Trophoblast cell (in vitro differentiated cells and primary cell): ENCODE data around the gene ZNF618.
A peak's percentile ranks its signal among the peaks of the same experiment; 100 is the strongest.

Experiments
- DNase-seq, 2 donors: peaks; one replicate each; pipeline ENCODE4 v3.0.0-alpha.2; 2016
- H2AFZ ChIP-seq: 2 replicates; pipeline ENCODE4 v1.6.1; 2013; ENCODE audit warnings: low read length, moderate library complexity, mild to moderate bottlenecking; ENCODE audit not compliant: insufficient read depth, poor library complexity
- H2AK5ac ChIP-seq: 2 replicates; pipeline ENCODE4 v1.6.1; 2013; ENCODE audit warnings: mild to moderate bottlenecking, low read length
- H2BK120ac ChIP-seq: 2 replicates; pipeline ENCODE4 v1.6.1; 2013; ENCODE audit warnings: low read length, mild to moderate bottlenecking, moderate library complexity; ENCODE audit not compliant: insufficient read depth, poor library complexity
- H2BK12ac ChIP-seq: 2 replicates; pipeline ENCODE4 v1.6.1; 2013; ENCODE audit warnings: mild to moderate bottlenecking, low read length, moderate library complexity
- H2BK5ac ChIP-seq: 2 replicates; pipeline ENCODE4 v1.6.1; 2013; ENCODE audit warnings: low read length, low read depth, moderate library complexity, mild to moderate bottlenecking; ENCODE audit not compliant: poor library complexity
- H3K14ac ChIP-seq: 2 replicates; pipeline ENCODE4 v1.6.1; 2013; ENCODE audit warnings: mild to moderate bottlenecking, low read length
- H3K18ac ChIP-seq: 2 replicates; pipeline ENCODE4 v1.6.1; 2013; ENCODE audit warnings: mild to moderate bottlenecking, low read length
- H3K23ac ChIP-seq: 2 replicates; pipeline ENCODE4 v1.6.1; 2013; ENCODE audit warnings: low read length
- H3K27ac ChIP-seq: 2 replicates; pipeline ENCODE4 v1.5.1; 2013; ENCODE audit warnings: low read depth, mild to moderate bottlenecking, inconsistent platforms, low read length, moderate library complexity
- H3K27me3 ChIP-seq: 2 replicates; pipeline ENCODE4 v1.6.1; 2013; ENCODE audit warnings: inconsistent platforms, mild to moderate bottlenecking, low read length, moderate library complexity; ENCODE audit not compliant: insufficient read depth
- H3K36me3 ChIP-seq, 2 experiments: 1 replicate in 1 of 2; 2 replicates in 1 of 2; pipeline ENCODE4 v1.6.1; 2013; ENCODE audit warnings: low read length in 2 of 2, mild to moderate bottlenecking in 2 of 2, moderate library complexity in 1 of 2; ENCODE audit not compliant: insufficient read depth in 2 of 2, control insufficient read depth in 1 of 2
- H3K4ac ChIP-seq: 2 replicates; pipeline ENCODE4 v1.6.1; 2013; ENCODE audit warnings: low read depth, mild to moderate bottlenecking, low read length, moderate library complexity
- H3K4me1 ChIP-seq, 2 experiments: 1 replicate in 1 of 2; 2 replicates in 1 of 2; pipeline ENCODE4 v1.6.1; 2013; ENCODE audit warnings: low read length in 2 of 2, mild to moderate bottlenecking in 2 of 2, moderate library complexity in 1 of 2; ENCODE audit not compliant: insufficient read depth in 2 of 2, control insufficient read depth in 1 of 2
- H3K4me2 ChIP-seq: 2 replicates; pipeline ENCODE4 v1.6.1; 2013; ENCODE audit warnings: inconsistent platforms, mild to moderate bottlenecking, low read length, moderate library complexity
- H3K4me3 ChIP-seq: 2 replicates; pipeline ENCODE4 v1.5.1; 2013; ENCODE audit warnings: mild to moderate bottlenecking, low read depth, low read length, inconsistent platforms
- H3K79me1 ChIP-seq: one replicate; pipeline ENCODE4 v1.6.1; 2013; ENCODE audit warnings: low read length
- H3K79me2 ChIP-seq: 2 replicates; pipeline ENCODE4 v1.6.1; 2013; ENCODE audit warnings: low read length, mild to moderate bottlenecking; ENCODE audit not compliant: control insufficient read depth, insufficient read depth, poor library complexity
- H3K9ac ChIP-seq: 2 replicates; pipeline ENCODE4 v1.6.1; 2013; ENCODE audit warnings: mild to moderate bottlenecking, low read length
- H3K9me3 ChIP-seq: 2 replicates; pipeline ENCODE4 v1.6.1; 2013; ENCODE audit warnings: low read depth, mild to moderate bottlenecking, control low read depth, inconsistent platforms, low read length; ENCODE audit not compliant: insufficient read depth
- H4K12ac ChIP-seq: 2 replicates; pipeline ENCODE4 v1.6.1; 2013; ENCODE audit warnings: low read depth, mild to moderate bottlenecking, low read length, moderate library complexity
- H4K8ac ChIP-seq: 2 replicates; pipeline ENCODE4 v1.6.1; 2013; ENCODE audit warnings: low read depth, mild to moderate bottlenecking, low read length, moderate library complexity
- H4K91ac ChIP-seq: one replicate; pipeline ENCODE4 v1.6.1; 2013; ENCODE audit warnings: low read depth, mild to moderate bottlenecking, low read length, moderate library complexity
- WGBS: extraction: QIAGEN DNeasy Blood & Tissue Kit; methylation state at CpG from one replicate; pipeline ENCODE4 v1.1.7; 2013; ENCODE audit warnings: missing lambda C conversion rate; ENCODE audit not compliant: insufficient read length, insufficient coverage; ENCODE audit errors: extremely low coverage; 5-methylcytosine and 5-hydroxymethylcytosine counted together

The ZNF618 gene

DNA sequence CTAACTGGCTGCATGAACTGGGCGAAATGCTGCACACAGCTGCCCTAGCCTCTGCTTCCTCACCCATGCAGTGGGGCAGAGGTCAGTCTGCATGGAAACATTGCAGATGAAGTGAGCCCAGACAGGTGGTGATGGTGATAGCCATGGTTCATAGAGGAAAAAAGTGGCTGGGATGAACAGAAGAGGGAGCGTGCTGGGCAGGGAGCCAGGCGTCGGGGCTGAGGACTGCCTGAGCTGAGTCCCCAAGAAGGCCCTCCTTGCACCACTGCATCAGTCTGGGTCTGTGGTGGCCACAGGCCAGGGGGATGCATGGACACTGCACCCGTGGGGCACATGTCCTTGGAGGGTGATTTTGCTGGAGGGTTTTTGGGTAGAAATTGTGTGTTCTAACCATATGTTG, 121.5 kb downstream of the ZNF618 start:
- Histone ChIP-seq H3K4me2 (no peak overlapping the region), H3K9me3 (no peaks in the 10 kb centered on the region), H3K79me1 (no peaks in the 10 kb centered on the region), H2AFZ (no peak overlapping the region), H4K12ac (no peak overlapping the region), H3K23ac (no peak overlapping the region), H3K27ac (no peak overlapping the region), H3K4me3 (no peak overlapping the region), H2AK5ac (no peak overlapping the region), H2BK5ac (no peak overlapping the region), H3K4me1 (no peaks in the 10 kb centered on the region), H3K27me3 (no peaks in the 10 kb centered on the region), H3K9ac (no peak overlapping the region), H2BK12ac (no peak overlapping the region), H4K8ac (no peak overlapping the region), H3K4ac (no peak overlapping the region), H3K79me2 (no peaks in the 10 kb centered on the region), H4K91ac (no peak overlapping the region), H3K18ac (no peak overlapping the region), H3K14ac (no peak overlapping the region), H3K36me3 (peaks cover 0 to 7% of the 10 kb centered on the region in 2 experiments), H2BK120ac (no peak overlapping the region)
- no CpG with 5 or more reads among the region's 5 CpGs for WGBS
- DNase-seq, result no peak

DNA sequence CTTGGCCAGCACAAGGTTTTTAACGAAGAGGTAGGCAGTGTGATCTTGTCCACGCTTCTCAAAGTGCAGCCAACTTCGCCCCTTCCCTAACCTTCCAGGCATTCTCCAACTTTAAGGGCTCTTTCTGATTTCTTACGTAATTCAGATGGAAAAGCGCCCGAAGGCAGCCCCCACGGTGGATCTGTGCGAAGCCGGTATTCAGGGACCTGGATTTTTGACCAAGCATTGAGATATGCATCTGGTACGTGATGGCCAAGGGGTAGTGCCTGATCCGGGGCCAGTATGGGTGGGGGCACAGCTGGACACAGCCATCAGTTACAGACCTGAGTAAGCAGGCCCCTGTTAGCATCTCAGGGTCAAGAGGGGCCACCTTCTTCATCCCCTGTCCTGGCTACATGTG, 122.0 kb downstream of the ZNF618 start:
- Histone ChIP-seq H3K18ac (no peak overlapping the region), H3K36me3 (peaks cover 0 to 7% of the 10 kb centered on the region in 2 experiments), H3K4me2 (no peak overlapping the region), H3K23ac (no peak overlapping the region), H2AFZ (no peak overlapping the region), H3K14ac (no peak overlapping the region), H3K9me3 (no peaks in the 10 kb centered on the region), H2BK120ac (no peak overlapping the region), H3K27me3 (no peaks in the 10 kb centered on the region), H3K27ac (no peak overlapping the region), H3K4me1 (no peaks in the 10 kb centered on the region), H3K79me2 (no peaks in the 10 kb centered on the region), H4K12ac (no peak overlapping the region), H3K4me3 (no peak overlapping the region), H4K91ac (no peak overlapping the region), H4K8ac (no peak overlapping the region), H3K79me1 (no peaks in the 10 kb centered on the region), H3K4ac (no peak overlapping the region), H3K9ac (no peak overlapping the region), H2BK5ac (no peak overlapping the region), H2BK12ac (no peak overlapping the region), H2AK5ac (no peak overlapping the region)
- WGBS, result no CpG with 5 or more reads among the region's 11 CpGs
- DNase-seq, result no peak

DNA sequence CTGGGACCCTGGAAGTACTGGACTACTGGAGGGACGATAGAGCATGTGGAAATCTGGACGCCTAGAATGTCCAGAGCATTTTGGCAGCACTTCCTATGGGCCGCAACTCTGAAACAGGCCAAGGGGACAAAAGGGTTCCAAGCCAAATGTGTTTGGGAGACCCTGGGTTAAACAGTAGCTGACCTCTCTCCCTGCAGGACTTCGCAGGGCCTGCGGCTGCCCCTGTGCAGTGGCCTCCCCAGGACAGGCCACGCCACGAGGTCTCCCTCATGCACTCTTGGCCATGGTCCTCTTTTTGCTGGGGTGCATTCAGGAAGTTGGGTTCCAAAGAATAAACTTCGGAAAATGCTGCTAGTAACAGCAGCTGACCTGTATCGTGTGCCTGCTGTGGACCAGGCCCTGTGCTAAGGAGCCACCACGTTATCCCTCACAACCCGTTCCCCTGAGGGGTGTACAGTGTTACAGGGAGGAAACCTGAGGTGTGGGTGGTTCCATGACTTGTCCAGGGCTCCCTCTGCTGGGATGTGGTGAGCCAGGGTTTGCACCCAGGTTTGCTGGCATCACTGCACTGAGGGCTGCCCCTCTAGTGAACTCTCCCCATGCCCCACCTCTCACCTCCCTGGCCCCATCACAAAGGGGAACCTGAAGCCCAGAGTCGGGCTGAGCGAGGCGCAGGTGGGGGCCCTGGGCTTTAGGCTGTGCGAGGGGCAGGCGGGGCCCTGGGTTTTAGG, 122.6 kb downstream of the ZNF618 start:
- no peak overlapping the region for H4K12ac ChIP-seq
- no peak overlapping the region for H2AK5ac ChIP-seq
- H3K4ac ChIP-seq, result no peak overlapping the region
- no CpG with 5 or more reads among the region's 16 CpGs for WGBS
- H4K91ac ChIP-seq, result no peak overlapping the region
- H3K23ac ChIP-seq, result no peak overlapping the region
- no peak overlapping the region for H3K9ac ChIP-seq
- no peak overlapping the region for H4K8ac ChIP-seq
- H3K27me3 ChIP-seq, result no peaks in the 10 kb centered on the region
- H2BK12ac ChIP-seq, result no peak overlapping the region
- H2BK120ac ChIP-seq, result no peak overlapping the region
- no peak overlapping the region for H3K14ac ChIP-seq
- no peak overlapping the region for H3K27ac ChIP-seq
- no peaks in the 10 kb centered on the region for H3K79me1 ChIP-seq
- H2BK5ac ChIP-seq, result no peak overlapping the region
- no peak overlapping the region for H3K4me3 ChIP-seq
- H3K36me3 ChIP-seq, result peaks cover 0 to 7% of the 10 kb centered on the region in 2 experiments
- no peak for DNase-seq
- H3K9me3 ChIP-seq, result no peaks in the 10 kb centered on the region
- H3K4me2 ChIP-seq, result no peak overlapping the region
- H2AFZ ChIP-seq, result no peak overlapping the region
- H3K4me1 ChIP-seq, result no peaks in the 10 kb centered on the region
- no peaks in the 10 kb centered on the region for H3K79me2 ChIP-seq
- H3K18ac ChIP-seq, result no peak overlapping the region

DNA sequence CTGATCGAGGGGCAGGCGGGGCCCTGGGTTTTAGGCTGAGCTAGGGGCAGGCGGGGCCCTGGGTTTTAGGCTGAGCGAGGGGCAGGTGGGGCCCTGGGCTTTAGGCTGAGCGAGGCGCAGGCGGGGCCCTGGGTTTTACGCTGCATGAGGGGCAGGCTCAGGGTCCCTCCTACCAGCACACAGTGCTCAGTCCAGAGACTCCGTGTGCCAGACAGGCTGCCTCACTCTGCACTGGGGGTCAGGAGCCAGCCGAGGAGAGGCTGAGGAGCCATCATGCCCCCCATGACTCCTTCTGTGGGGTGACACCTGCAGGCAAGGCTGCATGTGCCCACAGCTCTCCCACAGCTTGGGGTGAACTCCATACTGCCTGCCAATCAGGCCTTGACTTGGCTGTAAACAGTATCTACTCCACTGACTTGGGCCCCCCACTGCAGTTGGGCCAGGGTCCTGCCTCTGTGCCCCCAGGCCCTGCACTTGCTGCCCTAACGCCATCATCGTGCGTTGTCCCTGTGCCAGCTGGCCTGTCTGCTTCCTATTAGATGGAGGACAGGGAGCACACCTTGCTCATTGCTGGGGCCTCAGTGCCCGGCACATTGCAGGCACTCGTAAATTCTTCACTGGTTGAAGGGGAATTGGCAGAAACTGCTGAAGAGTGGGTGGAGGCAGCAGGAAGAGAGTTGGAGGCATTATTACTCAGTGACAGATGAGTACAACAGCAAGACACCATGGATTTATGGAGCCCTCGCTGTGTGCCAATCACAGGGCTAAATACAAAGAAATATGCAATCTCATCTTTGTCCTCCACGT, 123.3 kb downstream of the ZNF618 start:
- no peak overlapping the region for H2BK5ac ChIP-seq
- H3K4me1 ChIP-seq, result no peaks in the 10 kb centered on the region
- H2AK5ac ChIP-seq, result no peak overlapping the region
- no peak overlapping the region for H3K9ac ChIP-seq
- no peak overlapping the region for H4K91ac ChIP-seq
- no peak overlapping the region for H3K4me3 ChIP-seq
- H3K79me1 ChIP-seq, result no peaks in the 10 kb centered on the region
- no peak overlapping the region for H4K8ac ChIP-seq
- H3K4ac ChIP-seq, result no peak overlapping the region
- H2BK120ac ChIP-seq, result no peak overlapping the region
- H3K14ac ChIP-seq, result no peak overlapping the region
- H3K9me3 ChIP-seq, result no peaks in the 10 kb centered on the region
- no peak overlapping the region for H3K27ac ChIP-seq
- no CpG with 5 or more reads among the region's 17 CpGs for WGBS
- no peaks in the 10 kb centered on the region for H3K27me3 ChIP-seq
- no peak overlapping the region for H3K23ac ChIP-seq
- no peak overlapping the region for H3K4me2 ChIP-seq
- H3K79me2 ChIP-seq, result no peaks in the 10 kb centered on the region
- H3K18ac ChIP-seq, result no peak overlapping the region
- no peak for DNase-seq
- no peak overlapping the region for H2BK12ac ChIP-seq
- H3K36me3 ChIP-seq, result peaks cover under 1 to 7% of the 10 kb centered on the region in 2 experiments
- peak overlapping the region; percentile 32 for H4K12ac ChIP-seq
- no peak overlapping the region for H2AFZ ChIP-seq
